Neuron (in vitro differentiated cells): ENCODE measurements around the gene FTCDNL1.

Experiments
- H2AFZ ChIP-seq: one replicate; pipeline ENCODE4 v1.6.1; 2013; ENCODE audit warnings: low read depth, mild to moderate bottlenecking, inconsistent platforms, low read length, moderate library complexity
- H3K27me3 ChIP-seq: one replicate; pipeline ENCODE4 v1.6.1; 2013; ENCODE audit warnings: low read length; ENCODE audit not compliant: insufficient read depth
- H3K36me3 ChIP-seq: one replicate; pipeline ENCODE4 v1.6.1; 2013; ENCODE audit warnings: low read length; ENCODE audit not compliant: insufficient read depth
- H3K4me1 ChIP-seq: one replicate; pipeline ENCODE4 v1.6.1; 2013; ENCODE audit warnings: low read length; ENCODE audit not compliant: insufficient read depth
- H3K4me3 ChIP-seq: 2 replicates; pipeline ENCODE4 v1.5.1; 2013; ENCODE audit warnings: mild to moderate bottlenecking, low read length, moderate library complexity
- H3K9me3 ChIP-seq: one replicate; pipeline ENCODE4 v1.6.1; 2013; ENCODE audit warnings: low read length

The FTCDNL1 gene

DNA sequence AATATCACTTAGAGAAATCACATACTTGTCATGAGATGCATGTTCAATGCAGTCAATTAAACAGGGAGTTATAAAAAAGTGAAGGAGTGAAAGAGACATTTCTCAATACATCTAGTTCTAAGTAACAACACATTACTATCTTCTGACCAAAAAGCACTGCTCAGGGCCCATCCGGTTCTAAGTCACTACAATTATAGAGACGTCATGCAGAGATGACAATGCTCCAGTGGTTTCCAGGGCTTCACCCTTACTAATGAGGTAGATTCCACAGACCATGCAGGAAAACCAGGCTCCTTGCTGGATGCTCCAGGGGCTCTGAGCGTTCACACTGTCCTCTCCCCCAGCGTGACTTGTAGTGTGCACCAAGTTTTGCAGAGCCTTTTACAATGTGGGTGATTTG lies 88.0 kb downstream of the FTCDNL1 start:
- Histone ChIP-seq H3K27me3 (peaks cover 2% of the 10 kb centered on the region), H3K9me3 (no peaks in the 10 kb centered on the region), H3K4me3 (no peak overlapping the region), H2AFZ (no peak overlapping the region), H3K4me1 (no peaks in the 10 kb centered on the region), H3K36me3 (no peaks in the 10 kb centered on the region)

DNA sequence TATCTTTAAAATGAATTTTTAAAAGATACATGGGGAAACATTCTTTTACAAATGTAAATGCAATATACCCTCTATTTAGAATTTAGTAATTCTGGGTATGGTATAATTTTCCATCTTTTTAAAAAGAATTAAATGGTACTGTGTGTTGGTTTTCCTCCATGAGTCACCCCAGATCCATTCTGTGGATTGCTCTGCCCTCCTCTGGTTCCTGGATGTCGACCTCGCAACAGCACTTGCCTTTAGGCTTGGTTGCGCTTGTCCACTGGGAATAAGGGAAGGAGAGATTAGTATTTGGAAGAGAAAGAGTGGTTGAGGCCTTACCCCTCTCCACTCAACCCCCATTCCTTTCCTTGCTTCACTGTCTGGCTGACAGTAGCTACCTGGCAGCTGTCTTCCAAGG lies 90.4 kb downstream of the FTCDNL1 start:
- no peak overlapping the region for H3K4me3 ChIP-seq
- H3K27me3 ChIP-seq = peaks cover 2% of the 10 kb centered on the region
- H3K4me1 ChIP-seq = no peaks in the 10 kb centered on the region
- no peaks in the 10 kb centered on the region for H3K36me3 ChIP-seq
- H2AFZ ChIP-seq = no peak overlapping the region
- no peaks in the 10 kb centered on the region for H3K9me3 ChIP-seq

DNA sequence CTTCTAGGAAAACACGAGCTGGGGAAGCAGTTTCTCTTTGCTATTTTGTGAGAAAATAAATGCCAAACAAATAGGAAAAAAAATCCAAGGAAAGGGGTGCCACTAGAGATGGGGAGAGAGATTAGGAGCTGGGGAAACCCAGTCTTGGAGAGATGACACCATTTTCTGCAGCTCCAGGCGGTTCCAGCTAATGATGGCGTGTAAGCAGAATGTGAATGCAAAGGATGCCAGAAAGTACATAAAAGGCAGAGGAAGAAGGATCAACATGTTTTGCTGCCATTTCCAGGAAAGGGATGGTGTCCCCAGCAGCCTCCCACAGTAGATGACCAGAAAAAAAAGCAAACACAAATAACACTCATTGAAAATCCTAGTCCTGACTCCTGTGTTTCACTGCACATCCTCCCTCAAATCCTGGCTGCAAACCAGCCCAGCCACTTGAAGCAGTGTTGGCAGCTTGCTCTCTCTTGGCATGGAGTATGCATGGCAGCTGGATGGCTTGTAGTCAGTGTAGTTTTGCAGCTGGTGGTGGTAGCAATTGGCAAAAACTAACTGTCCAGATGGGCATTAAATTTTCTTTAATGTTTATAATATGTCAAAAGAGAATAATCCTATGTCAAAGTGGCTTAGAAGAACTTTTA lies 93.6 kb downstream of the FTCDNL1 start:
- no peaks in the 10 kb centered on the region for H3K9me3 ChIP-seq
- H2AFZ ChIP-seq = no peak overlapping the region
- H3K4me1 ChIP-seq = no peaks in the 10 kb centered on the region
- H3K4me3 ChIP-seq = no peak overlapping the region
- H3K27me3 ChIP-seq = peaks cover 2% of the 10 kb centered on the region
- no peaks in the 10 kb centered on the region for H3K36me3 ChIP-seq

DNA sequence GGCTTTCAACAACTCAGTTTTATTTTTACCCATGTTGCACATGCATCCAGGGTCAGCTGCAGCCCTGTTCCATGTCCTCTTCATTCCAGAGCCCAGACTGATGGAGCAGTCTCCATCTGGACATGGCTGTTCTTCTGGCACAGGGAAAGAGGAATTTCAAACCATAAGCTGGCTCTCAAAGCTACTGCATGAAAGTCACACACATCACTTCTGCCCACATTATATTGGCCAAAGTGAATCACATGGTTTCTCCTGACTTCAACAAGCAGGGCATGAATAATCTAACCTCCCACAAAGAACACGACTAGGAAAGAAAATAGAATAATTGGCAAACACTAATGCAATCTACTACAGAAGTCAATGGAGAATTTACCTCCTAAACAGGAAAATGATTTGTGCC lies 94.2 kb downstream of the FTCDNL1 start:
- Histone ChIP-seq H3K36me3 (no peaks in the 10 kb centered on the region), H3K4me3 (no peak overlapping the region), H2AFZ (no peak overlapping the region), H3K9me3 (no peaks in the 10 kb centered on the region), H3K4me1 (no peaks in the 10 kb centered on the region), H3K27me3 (peaks cover 2% of the 10 kb centered on the region)

DNA sequence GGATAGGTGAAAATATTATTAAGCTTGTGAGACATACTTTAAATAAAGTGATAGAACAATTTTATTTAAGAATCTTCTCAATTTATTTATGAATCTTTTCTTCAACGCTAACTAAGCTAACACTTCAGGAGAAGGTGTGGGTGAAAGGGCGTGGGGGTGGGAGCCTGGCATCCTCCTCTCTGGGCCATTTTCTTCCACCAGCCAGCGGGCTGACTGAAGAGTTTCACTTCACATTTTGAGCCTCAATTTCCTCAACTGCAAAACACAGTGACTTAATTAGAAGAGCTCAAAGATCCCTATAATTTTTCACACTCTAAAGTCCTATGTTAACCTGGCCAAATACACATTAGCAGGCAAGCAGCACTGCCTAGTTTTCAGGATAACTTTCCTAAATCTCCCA lies 94.8 kb downstream of the FTCDNL1 start:
- Histone ChIP-seq H3K4me1 (peaks cover 4% of the 10 kb centered on the region), H3K36me3 (no peaks in the 10 kb centered on the region), H2AFZ (no peak overlapping the region), H3K9me3 (no peaks in the 10 kb centered on the region), H3K4me3 (no peak overlapping the region), H3K27me3 (peaks cover 2% of the 10 kb centered on the region)

DNA sequence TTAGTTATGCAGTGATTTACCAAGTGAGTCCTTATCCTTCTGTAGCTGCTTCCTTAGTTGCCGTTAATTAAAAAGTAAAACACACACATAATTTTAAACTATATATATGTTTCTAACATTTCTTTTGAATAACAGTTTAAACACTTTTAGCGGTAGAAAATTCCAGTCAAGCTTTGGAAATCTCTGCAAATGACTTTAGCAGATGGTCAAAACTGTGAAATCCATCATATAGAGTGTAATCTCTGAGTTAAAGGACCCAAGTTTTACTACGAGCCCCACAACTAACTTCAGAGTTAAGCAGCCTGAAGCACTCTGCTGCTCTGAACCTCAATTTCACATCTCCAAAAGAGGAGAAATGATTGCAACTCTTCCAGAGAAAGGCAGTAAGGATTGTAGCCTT lies 96.2 kb downstream of the FTCDNL1 start:
- H2AFZ ChIP-seq = no peak overlapping the region

DNA sequence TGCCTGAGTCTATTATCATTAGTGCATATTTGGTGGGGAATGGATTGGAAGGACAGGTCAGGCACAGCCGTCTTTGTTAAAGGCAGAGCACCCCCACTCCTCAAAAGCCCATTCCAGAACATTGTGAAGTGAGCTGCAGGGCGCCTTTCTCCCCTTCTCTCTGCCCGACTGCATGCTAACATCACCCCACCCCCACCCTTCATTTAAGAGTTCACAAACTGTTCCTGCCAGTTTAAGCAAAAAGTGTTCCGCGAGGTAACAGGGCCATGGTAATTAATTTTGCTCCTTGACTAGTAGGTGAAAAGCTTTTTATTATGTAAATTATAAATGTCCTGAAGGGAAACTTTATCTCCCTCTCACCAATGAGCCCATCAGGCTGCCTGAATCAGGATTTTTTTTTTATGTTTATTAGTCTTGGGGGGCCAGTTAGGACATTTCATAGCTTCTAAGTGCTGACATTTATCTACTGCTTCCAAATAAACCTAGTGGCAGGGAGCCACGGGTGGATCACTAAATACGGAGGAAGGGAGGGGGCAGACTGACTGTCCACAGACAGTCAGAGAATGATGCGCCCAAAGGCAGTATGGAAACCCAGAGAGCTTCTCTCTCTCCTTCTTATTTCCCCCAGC lies 99.4 kb downstream of the FTCDNL1 start:
- Histone ChIP-seq H3K4me3 (no peak overlapping the region), H3K4me1 (peaks cover 8% of the 10 kb centered on the region), H3K36me3 (no peaks in the 10 kb centered on the region), H3K27me3 (no peaks in the 10 kb centered on the region), H3K9me3 (no peaks in the 10 kb centered on the region), H2AFZ (no peak overlapping the region)

More for the DNA sequence above, 96.2 kb downstream of the FTCDNL1 start:
- H3K9me3 ChIP-seq = no peaks in the 10 kb centered on the region
- no peaks in the 10 kb centered on the region for H3K36me3 ChIP-seq
- H3K4me1 ChIP-seq = peaks cover 8% of the 10 kb centered on the region
- H3K27me3 ChIP-seq = peaks cover 1% of the 10 kb centered on the region
- H3K4me3 ChIP-seq = no peak overlapping the region

DNA sequence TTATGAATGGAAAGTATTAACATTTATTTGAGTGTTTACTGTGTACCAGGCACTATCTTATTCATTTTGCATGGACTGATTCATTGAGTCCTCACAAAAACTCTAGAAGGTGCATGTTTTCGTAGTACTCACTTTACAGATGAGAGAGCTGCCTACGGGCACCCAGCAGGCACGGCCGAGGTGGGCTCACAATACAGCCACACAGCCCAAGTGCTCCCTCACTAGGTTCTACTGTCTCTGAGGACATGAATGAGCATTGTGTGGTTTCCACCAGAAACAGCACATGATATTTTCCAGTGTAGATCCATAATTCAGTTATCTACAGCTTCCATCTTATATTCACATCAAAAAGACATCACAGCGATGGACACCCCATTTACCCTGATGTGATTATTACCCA lies 101.4 kb downstream of the FTCDNL1 start:
- H3K36me3 ChIP-seq = no peaks in the 10 kb centered on the region

DNA sequence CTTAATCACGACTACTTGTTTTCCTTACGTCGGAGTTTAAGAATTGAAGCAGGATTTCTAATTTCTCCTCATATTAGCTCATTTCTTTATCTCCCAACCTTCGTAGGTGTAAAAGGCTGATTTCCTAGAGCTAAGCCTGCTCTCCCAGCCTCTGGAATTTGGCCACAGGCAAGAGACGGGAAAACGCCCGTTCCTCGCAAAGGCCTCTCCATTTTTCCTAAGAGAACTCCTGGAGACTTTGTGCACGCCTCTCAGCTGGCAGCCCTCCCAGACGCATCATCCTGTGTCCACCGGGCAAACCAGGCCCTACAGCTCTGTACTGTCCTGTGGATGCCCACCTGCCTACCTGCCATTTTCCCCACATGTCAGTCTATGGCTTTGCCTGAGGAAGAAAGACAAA lies 106.3 kb downstream of the FTCDNL1 start:
- Histone ChIP-seq H3K27me3 (no peaks in the 10 kb centered on the region), H3K9me3 (no peaks in the 10 kb centered on the region), H3K4me1 (no peaks in the 10 kb centered on the region), H3K4me3 (no peak overlapping the region), H3K36me3 (no peaks in the 10 kb centered on the region), H2AFZ (no peak overlapping the region)

More for the DNA sequence above, 101.4 kb downstream of the FTCDNL1 start:
- Histone ChIP-seq H2AFZ (no peak overlapping the region), H3K9me3 (no peaks in the 10 kb centered on the region), H3K4me1 (peaks cover 8% of the 10 kb centered on the region), H3K4me3 (no peak overlapping the region), H3K27me3 (no peaks in the 10 kb centered on the region)

DNA sequence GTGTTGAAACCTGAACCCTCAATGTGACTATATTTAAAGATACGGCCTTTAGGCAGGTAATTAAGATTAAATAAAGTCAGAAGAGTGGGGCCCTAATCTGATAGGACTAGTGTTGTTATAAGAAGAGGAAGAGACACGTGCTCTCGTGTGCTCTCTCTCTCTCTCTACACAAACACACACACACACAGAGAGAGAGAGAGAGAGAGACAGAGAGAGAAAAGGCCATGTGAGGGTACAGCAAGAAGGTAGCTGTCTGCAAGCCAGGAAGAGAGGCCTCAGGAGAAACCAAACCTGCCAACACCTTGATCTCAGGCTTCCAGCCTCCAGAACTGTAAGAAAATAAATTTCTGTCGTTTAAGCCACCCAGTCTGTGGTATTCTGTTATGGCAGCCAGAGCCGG lies 106.7 kb downstream of the FTCDNL1 start:
- H3K27me3 ChIP-seq = no peaks in the 10 kb centered on the region
- H3K36me3 ChIP-seq = no peaks in the 10 kb centered on the region
- no peak overlapping the region for H3K4me3 ChIP-seq
- H3K4me1 ChIP-seq = no peaks in the 10 kb centered on the region
- H3K9me3 ChIP-seq = no peaks in the 10 kb centered on the region
- no peak overlapping the region for H2AFZ ChIP-seq

DNA sequence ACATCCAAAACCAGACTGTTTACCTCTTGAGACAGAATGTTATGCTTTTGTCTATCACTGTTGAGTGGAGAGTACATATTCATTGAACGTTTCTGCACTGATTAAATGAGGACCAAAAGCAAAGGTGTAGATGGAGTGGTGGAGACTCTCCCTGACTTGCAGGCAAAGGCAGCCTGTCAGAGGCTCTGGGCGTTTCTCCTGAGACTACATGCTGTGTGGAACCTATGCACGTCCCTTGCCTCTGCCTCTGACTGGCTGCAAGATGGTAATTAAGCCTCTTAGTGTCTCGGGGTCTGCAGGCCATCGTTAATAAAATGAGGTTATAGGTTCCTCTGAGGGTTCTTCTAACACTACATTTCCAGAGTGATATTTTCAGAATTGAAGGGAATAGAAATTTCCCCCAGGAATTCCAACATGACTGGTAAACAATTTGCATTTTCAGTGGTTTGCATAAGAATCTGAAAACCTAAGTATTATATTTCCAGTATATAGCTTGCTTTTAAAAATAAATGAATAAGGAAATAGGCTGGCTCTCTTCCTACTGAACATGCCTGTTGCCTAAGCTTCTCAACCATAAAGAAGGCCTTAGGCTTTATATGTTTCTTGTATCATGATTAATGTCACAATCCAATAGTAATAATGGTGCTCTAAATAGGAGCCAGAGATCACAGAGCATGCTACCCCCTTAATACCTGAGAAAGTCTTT lies 107.4 kb downstream of the FTCDNL1 start:
- no peak overlapping the region for H2AFZ ChIP-seq
- no peaks in the 10 kb centered on the region for H3K4me1 ChIP-seq
- no peak overlapping the region for H3K4me3 ChIP-seq
- no peaks in the 10 kb centered on the region for H3K9me3 ChIP-seq
- no peaks in the 10 kb centered on the region for H3K36me3 ChIP-seq
- peaks cover 3% of the 10 kb centered on the region for H3K27me3 ChIP-seq

DNA sequence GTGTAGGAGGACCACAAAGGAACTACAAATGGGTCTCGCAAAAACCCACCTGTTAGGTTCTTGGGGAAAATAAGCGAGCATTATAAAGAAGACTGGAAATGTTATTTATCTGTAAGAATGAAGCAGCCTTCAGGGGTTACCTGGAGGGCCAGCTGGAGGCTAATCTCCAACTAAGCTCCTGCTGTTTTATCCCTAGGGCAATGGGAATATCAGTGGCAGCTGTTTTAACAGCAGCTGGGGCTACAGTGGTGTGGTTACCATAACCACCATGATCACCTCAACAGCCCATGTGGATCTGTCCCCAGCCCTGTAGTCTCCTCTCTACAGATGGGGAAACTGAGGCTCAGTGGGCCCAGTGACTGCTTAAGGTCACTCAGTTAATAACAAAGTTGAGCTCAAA lies 108.1 kb downstream of the FTCDNL1 start:
- Histone ChIP-seq H3K4me1 (no peaks in the 10 kb centered on the region), H3K27me3 (peaks cover 4% of the 10 kb centered on the region), H3K36me3 (no peaks in the 10 kb centered on the region), H3K4me3 (no peak overlapping the region), H3K9me3 (no peaks in the 10 kb centered on the region), H2AFZ (no peak overlapping the region)

DNA sequence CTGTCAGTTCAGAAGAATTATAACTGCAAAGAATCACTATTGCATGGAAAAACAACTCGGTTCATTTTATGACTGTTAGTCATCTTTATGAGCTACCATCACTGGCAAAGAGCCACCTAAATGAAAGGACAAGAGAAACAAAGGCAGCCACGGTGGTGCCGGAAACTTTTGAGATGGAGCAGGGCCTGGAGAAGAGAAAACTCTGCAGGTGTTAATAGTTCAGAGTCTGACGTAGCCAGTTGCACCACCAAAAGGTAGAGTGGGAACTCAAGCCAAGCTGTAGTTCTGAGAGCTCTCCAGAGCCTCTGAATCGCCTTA lies 110.9 kb downstream of the FTCDNL1 start:
- no peaks in the 10 kb centered on the region for H3K9me3 ChIP-seq
- H3K36me3 ChIP-seq = no peaks in the 10 kb centered on the region
- H3K4me3 ChIP-seq = no peak overlapping the region
- H2AFZ ChIP-seq = no peak overlapping the region
- H3K27me3 ChIP-seq = peaks cover 4% of the 10 kb centered on the region
- no peaks in the 10 kb centered on the region for H3K4me1 ChIP-seq
